ENCODE measurements around the gene JOSD2. TPM values are rescaled to one million over a fixed set of nuclear protein-coding genes. Genes with fewer than 3 reads are reported as not detected.

Gene JOSD2
- total RNA-seq, 6 experiments from 2014 or later, result 15.0 to 27.5 (median 19.1) TPM

- ATAC-seq (peak; percentile 78 to 90 (median 83)), DNase-seq (peak; percentile 65 to 80 (median 79))
- H3K4me1 ChIP-seq, result no peaks in the 10 kb centered on the region
- TF ChIP-seq CTCF (IDR thresholded peaks at IDR 0.05) (peak; percentile 46 to 83 (median 75)), POLR2A (IDR thresholded peaks at IDR 0.05) (no peak)
- 18% methylated on average over 12 of the region's 15 CpGs for WGBS (ENCODE audit: insufficient coverage, low coverage, low lambda C conversion rate, missing lambda C conversion rate)
- intact Hi-C loops (cut with DNase I), result loop anchor here (10.0 kb wide), 1 partner anchor 247 kb away; no protein-coding TSS in a partner anchor
- no peak overlapping the region for H3K4me3 ChIP-seq
- no peaks in the 10 kb centered on the region for H3K9me3 ChIP-seq
- no peaks in the 10 kb centered on the region for H3K36me3 ChIP-seq
- no peak overlapping the region for H3K27ac ChIP-seq
- H3K27me3 ChIP-seq, result no peaks in the 10 kb centered on the region
Observed at GRCh38 chr19:50537769-50538230, 26.8 kb upstream of the JOSD2 start.

GRCh38 chr19:50537306-50537685, 26.3 kb upstream of the JOSD2 start:
- no peaks in the 10 kb centered on the region for H3K4me1 ChIP-seq
- 70% methylated on average over 7 of the region's 18 CpGs for WGBS (ENCODE audit: insufficient coverage, low coverage, low lambda C conversion rate, missing lambda C conversion rate)
- no peak for DNase-seq
- intact Hi-C loops (cut with DNase I), result loop anchor here (10.0 kb wide), 1 partner anchor 248 kb away; no protein-coding TSS in a partner anchor
- no peak overlapping the region for H3K4me3 ChIP-seq
- H3K27me3 ChIP-seq, result no peaks in the 10 kb centered on the region
- H3K27ac ChIP-seq, result no peak overlapping the region
- H3K36me3 ChIP-seq, result no peaks in the 10 kb centered on the region
- no peak for ATAC-seq
- no peaks in the 10 kb centered on the region for H3K9me3 ChIP-seq
- no peak for TF ChIP-seq POLR2A (IDR thresholded peaks at IDR 0.05)
- TF ChIP-seq CTCF (IDR thresholded peaks at IDR 0.05), result no peak

GRCh38 chr19:50536662-50537305, 25.8 kb upstream of the JOSD2 start:
- Histone ChIP-seq H3K4me1 (no peaks in the 10 kb centered on the region), H3K27ac (no peak overlapping the region), H3K27me3 (no peaks in the 10 kb centered on the region), H3K9me3 (no peaks in the 10 kb centered on the region), H3K4me3 (no peak overlapping the region), H3K36me3 (no peaks in the 10 kb centered on the region)
- WGBS (ENCODE audit: insufficient coverage, low coverage, low lambda C conversion rate, missing lambda C conversion rate), result 87% methylated on average over 5 of the region's 16 CpGs
- intact Hi-C loops (cut with DNase I), result loop anchor here (10.0 kb wide), 1 partner anchor 248 kb away; no protein-coding TSS in a partner anchor
- ATAC-seq (no peak), DNase-seq (no peak)
- TF ChIP-seq CTCF (IDR thresholded peaks at IDR 0.05) (no peak), POLR2A (IDR thresholded peaks at IDR 0.05) (no peak)

- DNase-seq (no peak), ATAC-seq (no peak)
- Histone ChIP-seq H3K4me3 (no peak overlapping the region), H3K9me3 (no peaks in the 10 kb centered on the region), H3K4me1 (no peaks in the 10 kb centered on the region), H3K27me3 (no peaks in the 10 kb centered on the region), H3K36me3 (no peaks in the 10 kb centered on the region), H3K27ac (no peak overlapping the region)
- TF ChIP-seq POLR2A (IDR thresholded peaks at IDR 0.05), result no peak
- 59% methylated on average over 6 of the region's 11 CpGs for WGBS (ENCODE audit: insufficient coverage, low coverage, low lambda C conversion rate, missing lambda C conversion rate)
- intact Hi-C loops (cut with DNase I), result loop anchor here (10.0 kb wide), 1 partner anchor 249 kb away; no protein-coding TSS in a partner anchor
Observed at GRCh38 chr19:50535672-50536187, 24.7 kb upstream of the JOSD2 start.

- H3K9me3 ChIP-seq, result no peaks in the 10 kb centered on the region
Observed at GRCh38 chr19:50534478-50534877, 23.5 kb upstream of the JOSD2 start.

More at GRCh38 chr19:50534478-50534877, 23.5 kb upstream of the JOSD2 start:
- intact Hi-C loops (cut with DNase I), result loop anchor here (10.0 kb wide), 1 partner anchor 250 kb away; no protein-coding TSS in a partner anchor
- ATAC-seq (no peak), DNase-seq (no peak)
- 40% methylated on average over 3 of the region's 3 CpGs for WGBS (ENCODE audit: insufficient coverage, low coverage, low lambda C conversion rate, missing lambda C conversion rate)
- H3K36me3 ChIP-seq, result no peaks in the 10 kb centered on the region
- no peak overlapping the region for H3K4me3 ChIP-seq
- no peaks in the 10 kb centered on the region for H3K4me1 ChIP-seq
- H3K27ac ChIP-seq, result no peak overlapping the region
- no peaks in the 10 kb centered on the region for H3K27me3 ChIP-seq
- no peak for TF ChIP-seq CTCF (IDR thresholded peaks at IDR 0.05)
- TF ChIP-seq POLR2A (IDR thresholded peaks at IDR 0.05), result no peak
